B cell (primary cell): Measurements from ENCODE around the gene ITPKC.

Experiments used
- CTCF ChIP-seq: fragments of 200-600 bp; IDR thresholded peaks from one replicate; pipeline ENCODE4 v1.8.0; 2022; ENCODE audit warnings: antibody characterized with exemption, mild to moderate bottlenecking
- EZH2 ChIP-seq: IDR thresholded peaks from 2 replicates; pipeline ENCODE4 v1.6.1; 2012; ENCODE audit warnings: borderline replicate concordance, low read depth, mild to moderate bottlenecking, moderate library complexity, low read length; ENCODE audit not compliant: insufficient read depth, poor library complexity, severe bottlenecking

- TF ChIP-seq CTCF (no peak), EZH2 (no peak)
These were observed 7.1 kb upstream of the ITPKC start for GRCh38 chr19:40709817-40710216.
